Measurements from ENCODE around the gene GATAD1. TPM values are rescaled to one million over a fixed set of nuclear protein-coding genes. Genes with fewer than 3 reads are reported as not detected.
"Not testable (repeated sequence)": the region's sequence is repeated elsewhere in the genome, so short reads cannot be mapped to it uniquely, and the experiment has no call there.

GATAD1 gene
- total and polyA plus RNA-seq, 2 of the 8 experiments (the other 6 are each of a cell fraction or from before 2014, with no cell fraction given), result 17.1 to 34.7 TPM

GRCh38 chr7:92437956-92438491 is 9.3 kb upstream of the GATAD1 start (continued):
- TF ChIP-seq RAD21 (IDR thresholded peaks at IDR 0.05 in 1 of 2, conservative IDR thresholded peaks at IDR 0.05 in 1 of 2; ENCODE audit: low read depth in 2 of 2, low read length in 2 of 2) (no peak), JUND (IDR thresholded peaks at IDR 0.05; ENCODE audit: low read length) (peak; percentile 54; the same call in 1 of the 2 replicates), POLR2A (IDR thresholded peaks at IDR 0.05; ENCODE audit: control extremely low read depth in 1 of 2, low read depth in 2 of 2, low read length in 2 of 2) (no peak), CHD1 (IDR thresholded peaks at IDR 0.05; ENCODE audit: low read depth, low read length) (no peak), HDAC6 (IDR thresholded peaks at IDR 0.05; ENCODE audit: low read depth, low read length) (no peak), EZH2 (IDR thresholded peaks at IDR 0.05; ENCODE audit: low read depth, low read length, severe bottlenecking) (no peak)

- H3K27me3 ChIP-seq (replicated peaks in 1 of 4; ENCODE audit: control insufficient read depth in 3 of 4, extremely low read depth in 1 of 4, insufficient read depth in 3 of 4, low read length in 3 of 4); H4K20me1 ChIP-seq (replicated peaks in 1 of 2; ENCODE audit: control insufficient read depth in 1 of 2, insufficient read depth in 2 of 2, low read length in 2 of 2); H3K27ac ChIP-seq (ENCODE audit: low read depth, low read length); H2BK120ac ChIP-seq (replicated peaks; ENCODE audit: low read depth, low read length); DNase-seq (ENCODE audit: low read depth in 1 of 2, low spot score in 2 of 2); H2BK12ac ChIP-seq (ENCODE audit: low read depth, low read length); H3K14ac ChIP-seq (ENCODE audit: insufficient read length); H4K5ac ChIP-seq (ENCODE audit: insufficient read length, low read depth, low read length); H2AFZ ChIP-seq (ENCODE audit: low read length); H3K23me2 ChIP-seq (ENCODE audit: low read depth, low read length); H2AK5ac ChIP-seq (ENCODE audit: low read depth, low read length); H3K4me3 ChIP-seq (ENCODE audit: extremely low read depth in 1 of 4, insufficient read depth in 2 of 4, low read depth in 3 of 4, low read length in 4 of 4); H3K9ac ChIP-seq (replicated peaks in 1 of 4; ENCODE audit: extremely low read depth in 1 of 4, low read depth in 3 of 4, low read length in 3 of 4); H3K18ac ChIP-seq (ENCODE audit: extremely low read depth, low read length); H2BK20ac ChIP-seq (ENCODE audit: low read length); H3K4me2 ChIP-seq (ENCODE audit: insufficient read depth in 1 of 2, low read depth in 2 of 2, low read length in 2 of 2); H3K36me3 ChIP-seq (ENCODE audit: control insufficient read depth in 2 of 4, insufficient read depth in 4 of 4, low read length in 3 of 4); H3K79me1 ChIP-seq (ENCODE audit: low read depth, low read length); H4K91ac ChIP-seq (replicated peaks; ENCODE audit: insufficient read length, low read length); H2BK5ac ChIP-seq (ENCODE audit: low read depth, low read length); H2BK15ac ChIP-seq (ENCODE audit: low read length); H3K79me2 ChIP-seq (ENCODE audit: control insufficient read depth in 1 of 2, insufficient read depth in 2 of 2, low read length in 2 of 2); CTCF ChIA-PET (ENCODE audit: partially characterized antibody); H3K4ac ChIP-seq (replicated peaks; ENCODE audit: insufficient read length, low read depth, low read length); H3K4me1 ChIP-seq (replicated peaks in 1 of 4; ENCODE audit: control insufficient read depth in 3 of 4, insufficient read depth in 4 of 4, low read length in 3 of 4); H3K56ac ChIP-seq (replicated peaks; ENCODE audit: insufficient read length, low read depth, low read length); FAIRE-seq; H3K9me3 ChIP-seq (ENCODE audit: insufficient read depth in 2 of 2, low read depth in 1 of 2, low read length in 1 of 2); POLR2A ChIA-PET (ENCODE audit: partially characterized antibody); H3K23ac ChIP-seq (ENCODE audit: insufficient read length); H4K8ac ChIP-seq (ENCODE audit: extremely low read depth, insufficient read depth, low read length): not testable (repeated sequence)
- 85% methylated on average over 2 of the region's 2 CpGs; no CpG with 5 or more reads in 1 of the 2 experiments for WGBS, 2 experiments (ENCODE audit: extremely low coverage in 1 of 2, insufficient coverage in 1 of 2, insufficient read length in 1 of 2, insufficient replicate concordance in 2 of 2, low coverage in 1 of 2, low lambda C conversion rate in 2 of 2, missing lambda C conversion rate in 1 of 2)
These were observed 4.6 kb upstream of the GATAD1 start for GRCh38 chr7:92442720-92443119.
